Stimulated activated CD8-positive, alpha-beta memory T cell treated with anti-CD3 and anti-CD28 coated beads, Interleukin-2, amount 100 ng/mL, for 48 hours (primary cell): Measurements from ENCODE around the gene LSR.
"Not testable (repeated sequence)": the region's sequence is repeated elsewhere in the genome, so short reads cannot be mapped to it uniquely, and the experiment has no call there.

ENCODE experiments used
- DNase-seq, 2 donors: peaks; one replicate each; pipeline ENCODE4 v3.0.0-alpha.2; 2020; ENCODE audit warnings: low read depth in 2 of 2

The LSR gene

DNA sequence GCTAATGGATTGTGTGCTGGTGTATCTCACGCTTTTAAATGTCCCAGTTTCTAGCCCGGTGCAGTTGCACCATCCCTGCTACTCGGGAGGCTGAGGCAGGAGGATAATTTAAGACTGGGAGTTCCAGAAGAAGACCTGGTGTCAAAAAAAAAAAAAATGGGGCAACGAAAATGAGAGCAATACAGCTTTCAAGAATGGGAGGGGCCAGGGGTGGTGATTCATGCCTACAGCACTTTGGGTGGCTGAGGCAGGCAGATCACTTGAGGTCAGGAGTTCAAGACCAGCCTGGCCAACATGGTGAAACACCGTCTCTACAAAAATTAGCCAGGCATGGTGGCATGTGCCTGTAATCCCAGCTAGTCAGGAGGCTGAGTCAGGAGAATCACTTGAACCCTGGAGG lies 37.3 kb downstream of the LSR start:
- not testable (repeated sequence) for DNase-seq

DNA sequence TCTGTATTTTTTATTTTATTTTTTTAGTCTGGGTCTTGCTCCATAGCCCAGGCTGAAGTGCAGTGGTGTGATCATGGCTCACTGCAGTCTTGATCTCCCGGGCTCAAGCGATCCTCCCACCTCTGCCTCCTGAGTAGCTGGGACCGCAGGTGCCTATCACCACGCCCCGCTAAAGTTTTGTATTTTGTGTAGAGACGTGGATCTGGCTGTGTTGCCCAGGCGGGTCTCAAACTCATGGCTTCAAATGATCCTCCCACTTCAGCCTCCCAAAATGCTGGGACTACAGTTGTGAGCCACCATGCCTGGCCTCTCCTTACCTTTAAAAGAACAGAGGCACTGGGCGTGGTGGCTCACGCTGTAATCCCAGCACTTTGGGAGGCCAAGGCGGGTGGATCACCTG lies 38.9 kb downstream of the LSR start:
- no peak for DNase-seq

DNA sequence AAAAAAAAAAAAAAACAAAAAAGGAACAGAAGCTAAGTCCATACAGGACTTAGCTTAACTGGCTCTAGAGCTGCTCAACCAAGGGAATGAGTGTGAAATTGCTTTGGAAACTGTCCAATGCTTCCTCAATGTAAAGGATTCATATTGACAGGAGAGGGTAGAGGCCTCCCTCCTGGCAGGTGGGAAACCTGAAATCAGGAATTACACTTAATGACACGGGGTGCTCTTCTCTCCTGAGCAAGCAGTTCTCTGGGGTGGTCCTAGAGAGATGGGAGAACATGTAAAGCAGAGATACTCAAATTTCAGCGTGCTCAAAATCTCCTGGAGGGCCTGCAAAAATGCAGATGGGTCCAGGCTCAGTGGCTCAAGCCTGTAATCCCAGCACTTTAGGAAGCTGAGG lies 39.5 kb downstream of the LSR start:
- DNase-seq, result no peak

DNA sequence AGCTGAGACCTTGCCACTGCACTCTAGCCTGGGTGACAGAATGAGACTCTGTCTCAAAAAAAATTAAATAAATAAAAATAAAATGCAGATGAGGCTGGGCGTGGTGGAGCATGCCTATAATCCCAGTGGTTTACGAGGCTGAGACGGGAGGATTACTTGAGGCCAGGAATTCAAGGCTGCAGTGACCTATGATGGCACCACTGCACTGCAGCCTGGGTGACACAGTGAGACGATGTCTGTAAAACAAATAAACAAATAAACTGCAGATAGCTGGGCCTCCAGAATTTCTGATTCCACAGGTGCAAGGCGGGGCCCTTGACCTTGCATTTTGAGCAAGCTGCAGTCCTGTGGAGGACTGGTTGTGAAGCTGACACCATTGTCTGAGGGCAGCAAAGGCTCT lies 40.1 kb downstream of the LSR start:
- no peak for DNase-seq

DNA sequence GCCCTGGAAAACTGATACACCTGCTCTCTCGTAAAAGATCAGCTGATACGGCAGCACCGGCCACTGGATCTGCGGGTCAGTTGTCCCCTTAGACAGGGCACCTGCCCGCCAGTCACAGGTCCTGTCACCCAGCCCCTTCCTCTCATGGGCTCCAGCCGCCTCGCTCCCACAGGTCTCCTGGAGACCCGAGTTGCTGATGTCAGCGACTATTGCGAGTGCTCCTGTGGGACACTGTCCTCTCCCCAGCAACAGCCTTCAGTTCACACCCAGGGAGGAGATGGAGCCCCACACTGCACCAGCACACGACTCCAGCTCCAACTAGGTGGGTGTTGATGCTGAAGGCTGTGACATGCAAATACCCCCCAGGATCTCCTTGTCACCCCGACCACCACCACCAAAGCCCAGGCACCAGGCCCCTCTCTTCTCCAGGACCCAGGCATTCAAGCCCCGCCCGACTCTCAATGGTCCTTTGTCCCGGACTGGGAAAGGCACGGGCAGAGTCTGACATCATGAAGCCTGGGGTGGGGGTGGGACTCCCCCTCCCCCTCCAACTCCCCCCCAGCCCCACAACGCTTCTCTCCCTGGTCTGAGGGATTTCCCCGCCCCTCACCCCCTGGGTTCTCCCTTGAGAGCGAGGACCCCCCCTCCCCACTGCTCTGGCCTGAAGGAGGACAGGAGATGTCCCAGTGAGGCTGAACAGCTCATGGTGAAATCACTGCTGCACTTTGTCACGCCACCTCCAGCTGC lies 41.8 kb downstream of the LSR start:
- no peak for DNase-seq

DNA sequence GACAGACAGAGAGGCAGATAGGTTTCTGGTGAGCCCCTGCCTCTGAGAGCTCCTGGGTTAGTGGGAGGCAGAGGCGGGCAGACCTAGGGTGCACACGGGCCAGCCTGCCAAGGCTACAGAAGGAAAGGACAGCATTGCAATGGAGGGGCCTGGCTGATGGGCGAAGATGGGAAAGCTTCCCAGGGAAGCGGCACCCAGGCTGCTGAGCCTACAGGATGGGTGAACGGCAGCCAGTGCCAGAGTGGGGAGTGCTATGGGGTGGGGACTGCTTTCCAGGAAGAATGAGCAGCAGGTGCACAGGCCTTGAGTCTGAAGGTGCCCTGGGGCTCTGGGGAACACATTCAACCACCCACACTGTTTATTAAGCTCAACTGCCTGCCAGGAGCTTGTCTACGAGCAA lies 42.5 kb downstream of the LSR start:
- DNase-seq, result no peak

DNA sequence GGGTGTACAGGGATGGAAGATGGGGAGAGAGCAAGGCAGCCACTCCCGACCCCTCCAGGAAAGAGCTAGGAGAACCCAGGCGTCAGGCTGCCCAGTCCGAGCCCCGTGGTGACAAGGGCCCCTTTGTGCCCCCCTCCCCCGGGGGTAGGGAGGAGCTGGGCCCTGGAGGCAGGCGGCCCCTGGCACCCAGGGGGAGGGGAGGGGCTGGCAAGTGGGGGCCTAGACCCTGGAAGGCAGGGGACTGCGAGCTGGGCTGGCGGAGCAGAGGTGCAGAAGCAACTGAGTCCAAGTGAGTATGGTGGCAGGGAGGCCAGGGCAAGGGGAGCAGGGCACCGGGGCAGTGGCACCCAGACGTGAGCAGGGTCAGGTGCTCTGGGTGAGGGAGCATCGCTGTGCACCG lies 43.1 kb downstream of the LSR start, which contains the start of gene MAG:
TSS of gene MAG (plus strand) at position 246 of the 400 bp plus-strand sequence. CDS start 3,248 bp downstream, outside the sequence.
- DNase-seq, result no peak

DNA sequence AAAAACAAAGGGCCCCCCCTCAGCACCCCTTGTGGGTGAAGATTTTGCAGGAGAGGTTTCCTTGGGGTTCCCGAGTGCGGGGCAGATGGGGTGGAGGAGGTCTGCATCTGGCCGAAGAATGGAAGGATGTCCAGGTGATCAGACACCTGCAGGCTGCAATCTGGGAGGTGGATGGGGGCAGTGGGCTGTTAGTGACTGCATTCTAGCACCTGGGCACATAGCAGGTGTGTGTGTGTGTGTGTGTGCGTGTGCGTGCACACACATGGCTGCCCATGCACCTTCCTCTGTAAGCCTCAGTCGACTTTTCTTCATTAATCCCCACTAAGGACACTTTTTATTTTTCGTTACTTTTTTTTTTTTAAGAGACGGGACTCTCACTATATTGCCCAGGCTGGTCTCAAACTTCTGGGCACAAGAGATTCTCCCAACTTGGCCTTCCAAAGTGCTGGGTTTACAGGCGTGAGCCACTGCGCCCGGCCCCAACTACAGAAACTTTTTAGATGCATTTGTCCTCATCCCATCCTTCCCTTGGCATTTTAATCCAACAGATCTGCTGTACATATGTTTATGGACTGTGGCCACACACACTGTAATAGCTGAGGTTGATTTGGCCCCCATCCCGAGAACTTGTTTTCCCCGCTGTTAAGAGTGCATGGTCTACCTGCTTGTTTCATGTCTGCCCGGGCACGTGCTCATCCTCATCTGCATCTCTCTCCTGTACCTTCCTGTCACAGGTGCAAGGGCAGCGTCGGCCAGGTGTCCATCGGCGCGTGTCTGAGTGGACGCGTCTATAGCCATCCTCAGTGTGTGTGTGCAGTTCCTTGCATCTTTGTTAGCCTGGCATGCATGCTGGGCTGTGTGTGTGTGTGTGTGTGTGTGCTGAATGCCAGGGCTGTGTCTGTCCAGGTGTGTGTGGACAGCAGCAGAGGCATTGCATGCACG lies 43.9 kb downstream of the LSR start:
- DNase-seq, result no peak

DNA sequence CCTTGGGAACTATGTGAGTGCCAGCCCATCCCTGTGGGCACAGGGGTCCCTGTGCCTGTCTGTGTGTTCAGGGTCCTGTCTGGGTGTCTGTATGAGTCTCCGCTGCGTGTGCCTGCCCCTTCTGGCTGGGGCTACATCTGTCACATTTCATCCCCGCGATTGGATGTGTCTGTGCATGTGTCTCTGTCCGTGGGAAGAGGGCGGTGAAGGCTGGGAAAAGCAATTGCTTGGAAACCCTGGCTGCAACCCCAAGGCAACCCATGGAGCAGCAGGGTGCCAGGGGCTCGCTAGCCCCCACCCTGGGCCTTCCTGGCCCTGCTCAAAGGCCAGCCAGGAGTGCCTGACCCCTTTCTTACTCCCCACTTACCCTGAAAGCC lies 44.5 kb downstream of the LSR start:
- DNase-seq, result no peak

DNA sequence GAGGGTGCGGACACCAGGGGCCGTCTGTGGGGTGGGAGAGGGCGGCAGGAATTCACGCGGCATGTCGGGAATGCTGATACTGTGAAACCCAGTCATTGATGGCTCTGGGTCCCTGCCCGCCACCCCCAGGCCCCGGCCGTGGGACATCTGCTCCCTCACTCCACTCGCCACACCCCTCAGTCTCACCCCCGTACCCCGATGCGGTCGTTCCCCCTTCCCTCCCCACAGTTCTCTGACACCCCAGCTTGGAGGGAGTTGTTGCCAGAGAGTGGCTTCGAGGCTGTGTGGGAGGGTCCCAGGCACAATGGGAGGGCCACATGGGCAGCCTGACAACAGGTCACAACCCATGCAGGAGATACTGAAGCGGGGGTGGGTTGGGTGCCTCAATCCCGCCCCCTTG lies 45.0 kb downstream of the LSR start:
- no peak for DNase-seq

DNA sequence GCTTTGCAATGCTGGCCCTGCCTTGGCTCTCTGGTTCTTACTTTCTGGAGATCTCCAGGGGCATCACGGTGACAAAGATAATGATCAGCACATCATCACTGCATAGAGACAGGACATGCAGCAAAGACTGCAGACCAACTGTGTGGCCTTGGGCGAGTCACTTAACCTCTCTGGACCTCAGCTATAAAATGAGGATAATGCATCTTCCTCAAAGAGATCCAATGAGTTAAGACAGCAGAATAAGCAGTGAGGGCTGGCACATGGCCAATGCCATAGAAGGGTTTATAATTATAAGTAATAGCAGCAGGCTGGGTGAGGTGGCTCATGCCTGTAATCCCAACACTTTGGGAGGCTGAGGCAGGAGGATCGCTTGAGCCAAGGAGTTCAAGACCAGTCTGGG lies 45.5 kb downstream of the LSR start:
- DNase-seq, result no peak

DNA sequence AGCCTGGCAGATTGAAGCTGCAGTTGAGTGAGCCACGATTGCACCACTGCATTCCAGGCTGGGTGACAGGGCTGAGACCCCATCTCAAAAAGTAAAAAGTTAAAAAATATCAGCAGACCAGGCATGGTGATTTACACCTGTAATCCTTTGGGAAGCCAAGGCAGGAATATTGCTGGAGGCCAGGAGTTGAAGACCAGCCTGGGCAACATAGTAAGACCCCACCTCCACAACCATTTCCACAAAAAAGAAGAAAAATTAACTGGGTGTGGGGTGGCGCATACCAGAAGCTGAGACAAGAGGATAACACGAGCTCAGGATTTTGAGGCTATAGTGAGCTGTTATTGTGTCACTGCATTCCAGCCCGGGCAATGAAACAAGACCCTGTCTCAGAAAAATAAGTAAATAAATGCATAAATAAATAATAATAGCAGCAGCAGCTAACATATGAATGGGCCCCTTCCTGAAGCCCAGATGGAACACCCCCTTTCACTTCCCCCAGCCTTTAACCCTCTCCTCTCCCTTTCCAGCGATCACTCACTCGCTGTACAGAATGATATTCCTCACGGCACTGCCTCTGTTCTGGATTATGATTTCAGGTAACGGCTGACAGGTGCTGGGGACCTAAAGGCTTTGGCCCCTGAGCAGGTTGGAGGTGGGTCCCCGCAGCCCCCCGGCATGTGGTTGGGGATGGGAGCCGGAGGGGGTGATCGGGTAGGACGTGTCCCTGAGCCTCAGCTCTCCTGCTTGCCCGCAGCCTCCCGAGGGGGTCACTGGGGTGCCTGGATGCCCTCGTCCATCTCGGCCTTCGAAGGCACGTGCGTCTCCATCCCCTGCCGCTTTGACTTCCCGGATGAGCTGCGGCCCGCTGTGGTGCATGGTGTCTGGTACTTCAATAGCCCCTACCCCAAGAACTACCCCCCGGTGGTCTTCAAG lies 46.3 kb downstream of the LSR start:
- DNase-seq, result no peak

DNA sequence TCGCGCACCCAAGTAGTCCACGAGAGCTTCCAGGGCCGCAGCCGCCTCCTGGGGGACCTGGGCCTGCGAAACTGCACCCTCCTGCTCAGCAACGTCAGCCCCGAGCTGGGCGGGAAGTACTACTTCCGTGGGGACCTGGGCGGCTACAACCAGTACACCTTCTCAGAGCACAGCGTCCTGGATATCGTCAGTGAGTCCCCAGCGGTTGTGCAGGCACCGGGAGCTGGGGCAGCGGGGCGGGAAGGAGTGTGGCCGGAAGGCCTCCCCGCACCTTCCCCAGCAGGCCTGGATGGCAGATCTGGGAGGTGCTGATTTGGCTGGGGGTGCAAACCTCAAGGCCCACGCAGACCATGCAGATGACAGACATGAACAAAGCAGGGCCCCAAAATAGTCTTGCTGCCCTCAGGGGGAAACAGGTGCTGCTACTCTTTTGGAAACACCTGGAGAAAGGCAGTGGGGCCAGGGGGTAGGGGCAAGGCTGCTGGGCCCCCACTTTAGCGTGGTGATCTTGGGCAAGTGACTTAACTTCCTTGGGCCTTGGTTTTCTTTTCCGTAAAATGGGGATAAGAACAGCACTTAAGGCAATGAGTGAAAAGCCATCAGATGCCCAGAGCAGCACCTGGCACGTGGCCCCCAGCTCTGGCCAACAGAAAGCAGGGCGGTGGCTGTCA lies 47.1 kb downstream of the LSR start:
- no peak for DNase-seq

DNA sequence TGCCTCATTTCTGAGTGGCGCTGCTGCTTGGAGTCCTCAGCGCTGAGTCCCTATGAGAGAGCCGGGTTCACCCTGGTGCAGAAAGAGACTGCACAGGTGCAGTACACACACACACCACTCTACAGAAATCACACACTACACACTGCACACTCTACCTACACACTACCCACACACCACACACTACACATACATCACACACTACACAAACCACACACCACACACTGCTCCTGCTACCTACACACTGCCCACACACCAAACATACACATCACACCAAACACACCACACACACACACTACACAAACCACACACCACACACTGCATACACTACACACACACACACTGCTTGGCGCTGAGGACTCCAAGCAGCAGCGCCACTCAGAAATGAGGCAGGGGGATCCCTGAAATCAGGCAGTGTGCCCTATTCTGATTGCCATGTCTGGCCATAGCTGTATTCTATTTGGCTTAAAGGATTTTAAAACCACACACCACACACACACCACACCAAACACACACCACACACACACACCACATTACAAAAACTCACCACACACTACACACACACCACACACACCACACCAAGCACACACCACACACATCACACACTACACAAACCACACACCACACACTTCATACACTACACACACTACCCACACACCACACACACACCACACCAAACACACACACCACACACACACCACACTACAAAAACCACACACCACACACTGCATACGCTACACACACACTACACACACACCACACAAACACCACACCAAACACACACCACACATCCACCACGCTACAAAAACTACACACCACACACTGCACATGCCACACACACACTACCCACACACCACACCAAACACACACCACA lies 48.1 kb downstream of the LSR start:
- no peak for DNase-seq

DNA sequence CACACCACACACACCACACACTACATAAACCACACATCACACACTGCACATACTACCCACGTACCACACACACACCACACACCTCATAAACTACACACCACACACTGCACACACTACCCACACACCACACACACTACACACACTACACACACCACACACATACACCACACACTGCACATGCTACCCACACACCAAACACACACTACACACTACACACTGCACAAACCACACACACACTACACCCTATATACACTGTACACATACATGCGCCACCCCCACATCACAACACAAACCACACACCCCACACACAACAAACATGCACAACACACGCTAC lies 48.7 kb downstream of the LSR start:
- DNase-seq, result no peak

DNA sequence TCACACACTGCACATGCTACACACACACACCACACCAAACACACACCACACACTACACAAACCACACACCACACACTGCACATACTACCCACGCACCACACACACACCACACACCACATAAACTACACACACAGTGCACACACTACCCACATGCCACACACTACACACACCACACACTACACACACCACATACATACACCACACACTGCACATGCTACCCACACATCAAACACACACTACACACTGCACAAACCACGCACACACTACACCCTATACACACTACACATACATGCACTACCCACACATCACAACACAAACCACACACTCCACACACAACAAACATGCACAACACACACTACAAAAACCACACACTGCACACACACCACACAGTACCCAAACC lies 49.1 kb downstream of the LSR start:
- no peak for DNase-seq

DNA sequence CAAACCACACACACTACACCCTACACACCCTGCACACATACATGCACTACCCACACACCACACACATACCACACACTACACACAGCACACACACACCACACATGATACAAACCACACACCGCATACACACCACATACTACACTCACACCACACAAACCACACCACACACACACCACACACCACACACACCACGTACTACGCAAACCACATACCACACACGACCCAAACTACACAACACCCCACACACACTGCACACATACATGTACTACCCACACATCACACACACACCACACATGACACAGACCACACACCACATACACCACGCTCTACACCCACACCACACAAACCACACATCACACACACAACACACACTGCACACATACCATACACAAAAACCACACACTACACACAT lies 49.8 kb downstream of the LSR start:
- no peak for DNase-seq

DNA sequence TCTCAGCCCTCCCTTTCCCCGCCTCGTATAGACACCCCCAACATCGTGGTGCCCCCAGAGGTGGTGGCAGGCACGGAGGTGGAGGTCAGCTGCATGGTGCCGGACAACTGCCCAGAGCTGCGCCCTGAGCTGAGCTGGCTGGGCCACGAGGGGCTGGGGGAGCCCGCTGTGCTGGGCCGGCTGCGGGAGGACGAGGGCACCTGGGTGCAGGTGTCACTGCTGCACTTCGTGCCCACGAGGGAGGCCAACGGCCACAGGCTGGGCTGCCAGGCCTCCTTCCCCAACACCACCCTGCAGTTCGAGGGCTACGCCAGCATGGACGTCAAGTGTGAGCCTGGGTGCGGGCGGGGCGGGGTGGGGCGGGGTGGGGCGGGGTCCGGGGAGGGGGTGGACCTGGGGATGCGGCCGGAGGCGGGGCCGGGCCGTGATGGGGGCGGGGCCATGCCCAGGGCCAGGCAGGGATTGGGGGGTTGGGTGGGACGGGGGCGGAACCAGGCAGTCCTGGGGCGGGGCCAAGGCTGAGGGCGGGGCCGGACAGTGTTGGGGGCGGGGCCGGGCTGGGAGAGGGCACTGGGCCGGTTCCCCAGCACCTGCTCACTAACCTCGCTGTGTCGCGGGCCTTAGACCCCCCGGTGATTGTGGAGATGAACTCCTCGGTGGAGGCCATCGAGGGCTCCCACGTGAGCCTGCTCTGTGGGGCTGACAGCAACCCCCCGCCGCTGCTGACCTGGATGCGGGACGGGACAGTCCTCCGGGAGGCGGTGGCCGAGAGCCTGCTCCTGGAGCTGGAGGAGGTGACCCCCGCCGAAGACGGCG lies 50.9 kb downstream of the LSR start:
- peak in 1 of 2 donors; percentile 23 for DNase-seq

DNA sequence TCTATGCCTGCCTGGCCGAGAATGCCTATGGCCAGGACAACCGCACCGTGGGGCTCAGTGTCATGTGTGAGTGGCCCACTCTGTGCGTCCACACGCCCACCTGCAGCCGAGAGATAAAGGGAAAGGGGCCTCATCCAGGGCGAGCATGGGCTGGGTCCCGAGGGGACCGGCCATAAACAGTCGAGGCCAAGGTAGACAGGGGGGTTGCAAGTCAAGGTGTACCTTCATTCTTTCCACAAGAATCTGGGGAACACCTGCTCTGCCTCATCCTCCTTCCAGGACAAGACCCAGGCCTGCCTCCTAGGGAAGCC lies 51.5 kb downstream of the LSR start:
- no peak for DNase-seq

DNA sequence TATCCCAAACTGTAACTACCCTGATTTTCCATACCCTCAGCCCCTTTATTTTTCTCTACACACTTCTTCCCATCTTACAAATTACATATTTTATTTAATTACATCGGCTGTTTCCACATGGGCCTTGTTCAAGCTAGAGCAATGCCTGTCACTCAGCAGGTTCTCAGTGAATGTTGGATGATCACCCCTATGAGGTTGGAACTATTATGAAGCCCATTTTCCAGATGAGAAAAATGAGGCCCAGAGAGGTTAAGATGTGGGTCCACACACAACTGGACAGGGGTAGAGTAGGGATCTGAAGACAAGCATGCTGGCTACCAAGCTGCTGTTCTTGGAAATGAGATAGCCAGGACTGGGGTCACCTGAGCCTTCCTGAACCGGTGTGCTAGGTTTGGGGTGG lies 53.2 kb downstream of the LSR start:
- no peak for DNase-seq
